GM18517 (cell line): ENCODE measurements around the gene CRTC2.

Experiments used
- ATAC-seq: cut with Tn5 transposase; IDR thresholded peaks from one replicate; pipeline ENCODE4 v1.9.1; 2021; ENCODE audit warnings: mild to moderate bottlenecking, moderate library complexity; ENCODE audit not compliant: unreplicated experiment

CRTC2 gene

DNA sequence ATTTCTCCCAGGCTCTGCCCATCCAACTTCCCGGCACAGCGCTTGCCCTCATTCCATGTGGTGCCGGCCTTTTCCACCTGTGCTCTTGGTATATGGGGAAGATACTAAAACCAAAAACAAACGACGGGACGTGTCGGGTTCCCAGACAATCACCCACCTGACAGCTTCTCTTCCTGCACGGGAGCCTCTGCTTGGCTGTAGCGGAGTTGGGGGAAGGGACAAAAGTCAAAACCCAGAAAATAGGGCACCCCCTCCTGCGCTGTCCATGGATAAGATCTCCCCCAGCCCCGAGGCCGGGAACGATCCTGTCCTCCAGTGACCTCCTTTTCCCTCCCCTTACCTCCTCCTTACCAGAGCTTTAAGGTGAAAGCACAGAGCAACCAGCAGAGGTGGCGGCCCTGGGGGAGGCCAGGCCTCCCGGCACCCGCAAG lies 18.4 kb upstream of the CRTC2 start:
- ATAC-seq: no peak

DNA sequence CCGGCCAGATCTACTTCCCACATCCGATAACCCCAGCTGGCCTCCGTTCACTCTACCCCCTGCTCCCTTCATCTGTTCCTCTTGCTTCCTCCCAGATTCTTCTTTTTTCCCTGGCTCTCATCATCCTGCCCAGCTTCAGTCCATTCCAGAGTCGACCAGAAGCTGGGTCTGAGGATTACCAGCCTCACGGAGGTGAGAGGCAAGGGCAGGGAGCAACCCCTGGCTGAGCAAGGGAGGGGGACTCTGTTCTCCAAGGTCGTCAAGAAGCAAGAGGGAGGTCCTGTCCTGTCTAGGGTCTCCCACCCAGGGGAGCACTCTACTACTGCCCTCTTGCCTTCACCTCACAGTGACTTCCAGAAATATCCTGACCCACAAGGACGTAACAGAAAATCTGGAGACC lies 15.1 kb upstream of the CRTC2 start:
- ATAC-seq: no peak

DNA sequence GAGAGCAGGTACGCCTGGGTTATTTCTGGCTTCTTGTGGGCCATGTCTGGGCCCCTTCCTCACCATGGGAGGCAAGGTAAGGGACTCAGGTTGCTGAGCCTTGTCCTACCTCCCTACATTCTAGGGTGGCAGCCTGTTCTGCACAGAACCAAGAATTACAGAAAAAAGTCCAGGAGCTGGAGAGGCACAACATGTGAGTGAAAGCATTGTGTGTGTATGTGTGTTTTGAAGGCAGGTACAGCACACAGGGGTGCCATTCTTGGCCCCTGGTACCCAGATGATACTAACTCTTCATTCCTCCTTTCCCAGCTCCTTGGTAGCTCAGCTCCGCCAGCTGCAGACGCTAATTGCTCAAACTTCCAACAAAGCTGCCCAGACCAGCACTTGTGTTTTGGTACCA lies 14.7 kb upstream of the CRTC2 start:
- no peak for ATAC-seq

DNA sequence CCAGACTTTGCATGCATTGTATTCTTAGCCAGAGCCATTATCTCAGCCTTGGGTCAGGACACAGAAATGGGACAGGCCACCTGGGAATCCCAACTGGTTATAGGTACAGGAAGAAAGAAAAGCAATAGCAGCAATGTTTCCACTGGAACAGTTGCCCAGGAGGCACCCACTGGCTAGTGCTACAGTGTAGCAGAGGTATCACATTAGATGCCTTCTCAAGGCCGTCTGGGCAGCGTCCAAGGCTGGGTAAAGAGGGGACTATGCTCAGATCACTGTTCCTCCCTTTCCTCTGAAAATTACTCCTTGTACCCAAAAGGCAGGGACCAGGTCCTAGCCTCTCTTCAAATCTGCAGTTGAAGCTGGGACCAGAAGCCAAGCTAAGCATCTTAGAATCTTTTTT lies 11.9 kb upstream of the CRTC2 start:
- no peak for ATAC-seq

DNA sequence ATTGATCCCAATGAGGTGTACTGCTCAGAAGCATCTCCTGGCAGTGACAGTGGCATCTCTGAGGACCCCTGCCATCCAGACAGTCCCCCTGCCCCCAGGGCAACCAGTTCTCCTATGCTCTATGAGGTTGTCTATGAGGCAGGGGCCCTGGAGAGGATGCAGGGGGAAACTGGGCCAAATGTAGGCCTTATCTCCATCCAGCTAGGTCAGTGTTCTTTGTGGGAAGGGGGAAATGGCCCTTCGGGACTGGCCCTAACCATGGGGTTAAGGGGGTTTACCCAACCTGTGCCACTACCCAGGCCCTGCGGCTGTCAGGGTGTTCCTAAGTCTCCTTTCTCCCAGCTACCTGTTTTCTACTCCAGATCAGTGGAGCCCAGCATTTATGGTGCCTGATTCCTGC lies 10.6 kb upstream of the CRTC2 start:
- no peak for ATAC-seq

DNA sequence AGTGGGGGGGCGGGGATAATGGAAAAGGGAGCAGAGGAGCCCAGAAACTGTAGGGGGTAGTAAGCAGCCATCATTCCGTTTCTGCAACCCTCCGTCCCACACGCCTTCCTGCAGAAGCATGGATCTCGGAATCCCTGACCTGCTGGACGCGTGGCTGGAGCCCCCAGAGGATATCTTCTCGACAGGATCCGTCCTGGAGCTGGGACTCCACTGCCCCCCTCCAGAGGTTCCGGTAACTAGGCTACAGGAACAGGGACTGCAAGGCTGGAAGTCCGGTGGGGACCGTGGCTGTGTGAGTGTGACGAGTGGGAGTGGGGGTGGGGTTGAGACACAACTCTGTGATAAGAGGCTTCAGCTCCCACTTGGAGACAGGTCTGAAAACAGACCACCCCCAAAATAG lies 10.0 kb upstream of the CRTC2 start:
- no peak for ATAC-seq

DNA sequence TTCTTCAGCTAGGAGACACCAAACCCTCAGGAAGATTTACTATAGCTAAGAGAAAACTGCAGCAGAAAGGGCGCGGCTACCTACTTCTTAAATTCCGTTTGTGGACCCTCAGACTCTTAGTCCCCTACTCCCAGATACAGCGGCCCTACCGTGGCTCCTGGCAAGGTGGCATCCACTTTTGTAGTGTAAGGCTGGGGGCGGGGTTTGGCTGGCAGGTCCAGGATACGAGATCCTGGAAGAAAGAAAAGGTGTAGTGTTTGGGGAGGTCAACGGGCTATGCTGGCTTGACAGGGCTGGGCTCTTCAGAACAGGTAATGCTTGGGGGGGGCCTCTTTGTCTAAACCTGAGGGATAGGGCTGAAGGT lies 9.6 kb upstream of the CRTC2 start:
- no peak for ATAC-seq

DNA sequence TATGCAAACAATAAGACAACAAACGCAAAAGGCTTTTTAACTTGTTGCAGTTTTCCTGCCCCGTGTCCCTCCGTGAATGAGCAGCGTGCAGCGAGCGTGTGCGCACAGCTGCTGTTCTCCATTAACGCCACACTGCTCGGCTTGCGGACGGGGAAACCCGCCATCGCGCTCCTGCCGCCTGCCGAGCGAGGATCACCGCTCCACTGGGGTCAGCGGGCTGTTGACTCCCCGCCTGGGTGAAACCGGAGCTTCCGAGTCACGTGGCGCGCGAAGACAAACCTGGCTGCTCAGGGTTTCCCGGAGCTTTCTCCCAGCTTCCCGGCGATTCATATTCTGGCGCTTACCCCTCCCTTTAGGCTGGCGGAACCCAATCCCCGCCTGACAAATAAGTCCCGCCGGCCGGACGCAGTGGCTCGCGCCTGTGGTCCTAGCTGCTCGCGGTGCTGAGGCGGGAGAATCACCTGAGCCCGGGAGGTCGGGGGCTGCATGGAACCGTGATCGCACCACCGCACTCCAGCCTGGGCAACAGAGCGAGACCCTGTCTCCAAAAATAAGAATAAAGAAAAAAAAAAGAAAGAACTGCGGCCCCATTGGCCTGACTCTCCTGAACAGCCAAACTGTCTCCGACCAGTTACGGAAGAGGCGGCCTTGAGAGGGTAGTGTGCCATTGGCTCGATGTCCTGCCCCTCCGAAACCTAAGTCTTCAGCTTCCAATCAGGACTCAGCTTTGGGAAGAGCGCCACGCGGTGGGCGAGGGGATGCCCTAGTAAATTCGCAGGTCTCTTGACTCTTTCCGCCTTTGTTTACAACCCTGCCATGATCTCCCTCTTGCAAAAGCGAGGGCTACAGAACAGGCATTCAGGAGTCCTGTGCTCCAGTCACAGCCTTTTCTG lies 8.9 kb upstream of the CRTC2 start, which contains the start of gene CREB3L4:
CREB3L4 (plus strand) TSS at position 796 of the 893 bp plus-strand sequence. CDS start 624 bp downstream, outside the sequence.
- ATAC-seq: peak; percentile 82

DNA sequence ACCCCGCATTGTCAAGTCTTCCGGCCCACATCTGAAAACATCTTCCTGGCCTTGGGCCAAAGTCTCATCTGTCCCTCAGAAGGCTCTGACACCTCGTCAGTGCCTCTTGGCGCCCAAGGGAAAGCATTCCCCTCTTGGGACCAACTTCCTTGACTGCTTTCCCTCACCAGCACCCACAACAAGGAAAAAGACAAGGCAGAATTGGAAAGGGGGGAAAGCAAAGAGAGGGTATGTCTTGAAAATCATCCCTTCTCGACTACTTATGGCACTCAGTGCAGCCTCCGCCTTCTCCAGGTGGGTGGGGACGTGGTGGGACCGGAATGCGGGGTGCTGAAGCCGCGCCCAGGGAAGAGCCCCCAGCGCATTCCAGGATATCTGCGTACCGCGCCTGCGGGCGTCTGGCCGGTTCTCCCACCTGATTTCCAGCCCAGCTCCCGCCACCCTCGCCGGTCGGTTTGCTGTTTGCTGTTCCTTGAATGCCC lies 5.5 kb upstream of the CRTC2 start:
- ATAC-seq: peak; percentile 8

DNA sequence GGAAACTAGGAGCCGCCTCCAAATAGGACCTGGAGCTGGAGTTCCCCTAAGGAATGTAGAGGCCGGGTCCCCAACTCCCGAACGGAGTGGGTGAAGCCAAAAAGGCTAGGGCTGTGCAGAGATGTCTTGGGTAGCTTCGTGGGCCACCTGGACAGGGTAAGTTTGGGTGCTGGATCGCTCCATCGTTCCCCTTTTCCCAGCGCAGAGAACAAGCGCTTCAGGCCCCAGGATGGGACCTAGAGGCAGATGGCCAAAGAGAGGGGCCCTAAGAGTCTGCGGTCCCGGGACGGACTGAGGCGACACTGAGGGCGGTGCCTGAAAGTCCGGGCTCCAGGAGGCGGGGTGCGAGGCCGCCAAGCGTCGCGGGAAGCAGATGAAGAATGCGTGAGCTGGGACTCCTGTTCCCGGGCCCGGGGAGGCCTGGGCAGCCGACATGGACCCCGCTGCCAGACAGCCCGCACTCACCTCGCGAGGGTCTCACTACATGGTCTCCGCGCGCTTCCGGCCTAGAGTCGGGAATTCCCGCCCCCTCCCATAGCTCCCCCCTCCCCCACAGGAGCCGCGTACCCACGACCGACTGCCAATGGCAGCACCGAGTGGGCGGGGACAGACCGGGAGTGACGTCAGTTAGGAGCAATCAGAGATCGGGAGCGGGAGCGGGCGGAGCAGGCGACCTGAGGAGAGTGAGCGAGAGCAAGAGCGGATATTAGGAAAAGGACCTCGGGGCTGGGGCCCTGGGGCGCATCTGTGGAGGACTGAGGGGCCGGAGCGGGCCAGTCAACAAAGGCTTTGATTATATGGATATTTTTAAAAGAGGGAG lies 4.8 kb upstream of the CRTC2 start, which contains the start of gene SLC39A1:
SLC39A1 (minus strand) TSS at position 508 of the 820 bp plus-strand sequence. CDS start 822 bp downstream, outside the sequence.
- peak; percentile 43 for ATAC-seq

DNA sequence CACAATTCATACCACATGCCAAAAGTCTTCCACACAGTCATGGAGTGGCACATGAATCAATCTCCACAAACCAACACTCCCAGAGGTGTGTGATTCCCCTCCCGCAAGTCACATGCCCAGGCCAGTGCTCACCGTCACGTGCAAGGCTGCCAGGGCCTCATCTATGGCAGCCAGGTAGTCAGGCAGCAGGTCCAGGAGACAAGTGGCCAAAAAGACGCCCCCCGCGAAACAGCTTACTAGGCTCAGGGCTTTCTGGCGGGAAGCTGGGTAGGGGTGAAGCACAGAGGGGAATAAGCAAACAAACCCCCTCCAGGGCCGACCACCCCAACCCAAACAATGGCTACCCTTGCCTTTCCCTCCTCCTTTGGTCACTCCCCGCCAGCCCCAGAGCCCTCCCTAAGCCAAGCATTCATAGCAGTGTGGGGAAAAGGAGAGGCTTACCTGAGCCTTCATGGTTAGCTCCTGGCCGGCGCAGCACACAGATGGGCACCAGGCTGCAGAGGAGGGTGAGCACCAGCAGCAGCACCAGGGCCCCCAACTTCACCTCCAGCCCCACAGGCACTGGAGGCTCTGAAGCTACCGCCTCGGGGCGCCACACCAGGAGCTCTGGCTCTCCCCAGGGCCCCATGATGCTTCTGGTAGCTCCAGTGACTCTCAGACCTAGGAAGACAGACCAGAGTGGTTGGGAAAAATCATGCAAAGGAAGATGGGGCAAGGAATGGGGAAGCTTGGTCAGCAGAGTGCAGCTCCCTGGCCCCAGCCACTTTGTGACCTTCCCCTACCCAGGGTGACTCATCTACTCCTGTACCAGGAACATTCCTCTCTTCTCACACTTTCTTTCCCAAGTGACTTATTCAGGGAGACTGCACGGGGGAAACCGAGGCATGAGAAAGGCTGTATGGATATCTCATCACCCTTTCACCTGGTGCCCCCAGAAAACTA lies 3.9 kb upstream of the CRTC2 start:
- no peak for ATAC-seq

DNA sequence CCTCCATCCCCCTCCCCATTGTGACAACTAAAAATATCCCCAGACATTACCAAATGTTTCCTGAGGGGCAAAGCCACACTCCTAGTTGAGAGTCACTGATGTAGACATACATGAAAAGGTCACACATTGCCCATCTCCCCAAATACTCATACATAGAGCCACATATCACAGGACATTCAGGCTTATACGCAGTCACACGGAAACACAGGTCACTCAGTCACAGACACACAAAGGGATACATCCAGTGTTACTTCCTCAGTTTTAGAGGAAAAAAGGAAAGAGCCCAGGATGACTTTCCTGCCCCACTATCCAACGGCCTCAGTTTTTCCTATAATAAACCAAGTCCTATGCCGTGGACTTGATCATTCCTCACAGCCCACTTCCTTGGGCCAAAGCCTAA lies 3.0 kb upstream of the CRTC2 start:
- no peak for ATAC-seq

DNA sequence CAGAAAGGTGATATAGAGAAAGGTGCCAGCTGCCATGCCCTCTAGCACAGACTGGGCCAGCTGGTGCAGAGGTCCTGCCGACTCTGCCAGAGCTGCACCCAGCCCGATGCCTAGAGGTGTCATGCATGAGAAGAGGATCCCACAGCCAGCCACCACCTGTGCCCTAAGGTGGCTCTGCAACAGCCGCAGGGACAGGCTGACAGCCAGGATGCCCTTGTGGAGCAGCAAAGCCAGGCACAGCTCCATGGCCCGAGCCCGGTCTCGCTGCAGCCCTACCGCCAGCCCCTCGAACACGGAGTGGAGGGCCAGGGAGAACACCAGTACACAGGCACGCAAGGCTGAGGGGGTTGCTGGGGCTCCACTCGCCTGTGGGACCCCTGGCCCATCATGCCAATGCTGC lies 1.8 kb upstream of the CRTC2 start:
- ATAC-seq: no peak

DNA sequence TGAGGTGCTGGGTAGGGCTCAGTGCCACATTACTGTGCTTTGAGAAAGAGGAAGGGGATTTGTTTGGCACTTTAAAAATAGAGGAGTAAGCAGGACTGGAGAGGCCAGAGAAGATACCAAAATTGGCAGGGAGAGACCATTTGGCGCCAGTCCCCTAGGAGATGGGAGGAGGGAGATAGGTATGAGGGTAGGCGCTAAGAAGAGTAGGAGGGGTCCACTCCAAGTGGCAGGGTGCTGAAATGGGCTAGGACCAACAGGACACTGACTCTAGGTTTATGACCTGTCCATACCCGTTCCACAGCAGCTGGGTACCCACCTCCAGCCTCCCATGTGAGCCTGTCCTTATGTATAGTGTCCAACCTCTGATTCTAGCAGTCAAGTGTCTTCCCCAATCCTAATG lies 1.0 kb upstream of the CRTC2 start:
- ATAC-seq: no peak

DNA sequence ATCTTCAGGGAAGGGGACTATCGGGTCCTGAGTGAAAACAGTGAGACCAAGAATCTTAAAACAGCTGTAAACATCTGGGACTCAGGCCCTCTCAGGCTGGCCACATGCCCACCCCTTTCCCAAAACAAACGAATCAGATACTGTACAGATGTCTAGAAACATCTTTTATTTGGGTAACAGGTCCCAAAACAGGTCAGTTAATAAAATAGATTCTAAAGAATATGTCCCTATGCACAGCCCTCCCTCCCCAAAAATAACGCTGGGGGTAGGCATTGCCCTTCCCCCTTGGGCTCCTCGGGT lies 499 bp upstream of the CRTC2 start:
- peak; percentile 3 for ATAC-seq

DNA sequence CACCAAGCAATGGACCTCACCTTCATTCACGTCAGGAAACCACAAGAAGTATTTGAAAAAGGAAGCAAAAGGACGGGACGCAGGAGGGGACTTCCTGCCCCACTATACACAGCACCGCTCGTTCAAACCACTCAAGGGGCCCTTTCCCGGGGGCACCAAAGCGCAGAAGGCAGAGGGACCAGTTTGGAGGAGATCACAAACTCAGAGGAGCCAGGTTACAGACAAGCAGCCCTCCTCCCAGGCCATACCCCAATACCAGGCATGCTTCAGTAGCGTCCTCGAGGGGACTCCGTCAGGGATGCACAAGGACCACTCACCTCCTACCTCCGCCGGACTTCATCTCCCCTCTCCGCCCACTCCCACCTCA lies 685 bp downstream of the CRTC2 start:
- peak; percentile 19 for ATAC-seq

DNA sequence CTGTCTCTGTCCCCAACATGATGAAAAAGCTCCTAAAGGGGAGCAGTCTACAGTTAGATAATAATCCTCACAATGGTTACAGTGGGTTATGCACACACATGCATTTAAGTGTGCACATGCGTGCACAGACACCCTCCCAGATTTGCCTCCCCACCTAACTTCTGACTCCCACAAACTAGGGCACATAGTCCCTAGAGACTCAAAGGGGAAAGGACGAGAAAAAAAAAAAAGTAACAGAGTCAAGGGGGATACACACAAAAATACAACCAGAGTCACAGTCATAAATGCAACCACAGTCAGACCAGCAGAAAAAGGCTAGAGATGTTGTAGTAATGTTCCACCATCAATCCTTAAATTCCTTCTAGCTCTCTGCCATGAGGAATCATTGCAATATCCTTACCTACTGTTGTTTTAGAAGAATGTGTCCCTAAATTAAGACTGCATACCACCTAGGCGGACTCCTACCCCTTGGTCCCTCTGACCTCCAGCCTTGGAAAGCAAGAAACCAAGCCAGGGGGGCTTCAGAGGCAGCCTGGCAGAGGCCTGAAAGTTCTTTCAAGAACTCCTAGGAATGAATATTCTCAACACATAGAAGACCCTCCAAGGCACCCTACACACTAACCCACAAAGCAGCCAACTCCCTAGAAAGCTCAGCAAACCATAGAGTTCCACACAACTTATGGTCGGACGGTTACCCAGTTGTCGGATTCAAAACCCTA lies 1.3 kb downstream of the CRTC2 start:
- no peak for ATAC-seq

DNA sequence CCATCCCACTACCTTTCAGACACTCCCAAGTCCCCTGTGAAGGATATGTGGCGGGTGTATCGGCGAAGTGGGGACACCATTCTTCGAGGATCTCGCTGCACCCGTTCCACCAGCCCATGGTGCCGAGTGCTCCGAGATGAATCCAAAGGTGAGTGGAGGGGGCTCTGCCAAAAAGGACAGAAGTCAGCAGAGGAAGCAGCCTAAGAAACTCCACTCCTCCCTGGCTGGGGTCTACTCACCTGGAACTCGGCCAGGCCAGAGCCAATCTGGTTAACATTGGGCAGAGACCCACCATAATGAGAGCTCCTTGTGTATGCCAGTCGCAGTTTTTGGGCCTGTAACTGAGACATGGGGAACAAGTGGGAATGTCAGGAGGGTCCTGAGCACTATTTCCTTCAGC lies 3.6 kb downstream of the CRTC2 start:
- ATAC-seq: no peak

DNA sequence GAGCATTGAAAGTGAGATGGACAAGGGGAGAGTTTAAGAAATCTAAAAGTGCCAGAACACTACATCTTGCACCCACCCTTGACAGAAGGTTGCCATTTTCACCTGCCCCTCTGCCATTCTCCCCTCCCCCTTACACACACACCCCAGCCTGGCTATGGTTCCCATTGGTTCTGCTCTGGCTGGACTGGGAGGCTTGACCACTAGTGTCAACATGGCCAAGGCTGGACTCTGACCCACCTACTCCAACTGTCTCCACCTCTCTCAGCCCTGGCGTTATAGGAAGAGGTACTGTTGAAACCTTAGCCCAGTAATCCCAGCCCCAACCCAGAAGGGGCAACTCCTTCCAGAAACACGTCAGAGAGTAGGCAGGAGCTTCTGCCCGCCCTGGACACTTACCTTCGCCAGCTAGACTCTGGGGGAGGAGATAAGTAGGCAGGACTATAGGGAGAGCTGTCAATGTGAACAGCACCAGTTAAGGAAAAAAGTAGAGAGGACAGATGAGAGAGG lies 4.5 kb downstream of the CRTC2 start:
- ATAC-seq: no peak

DNA sequence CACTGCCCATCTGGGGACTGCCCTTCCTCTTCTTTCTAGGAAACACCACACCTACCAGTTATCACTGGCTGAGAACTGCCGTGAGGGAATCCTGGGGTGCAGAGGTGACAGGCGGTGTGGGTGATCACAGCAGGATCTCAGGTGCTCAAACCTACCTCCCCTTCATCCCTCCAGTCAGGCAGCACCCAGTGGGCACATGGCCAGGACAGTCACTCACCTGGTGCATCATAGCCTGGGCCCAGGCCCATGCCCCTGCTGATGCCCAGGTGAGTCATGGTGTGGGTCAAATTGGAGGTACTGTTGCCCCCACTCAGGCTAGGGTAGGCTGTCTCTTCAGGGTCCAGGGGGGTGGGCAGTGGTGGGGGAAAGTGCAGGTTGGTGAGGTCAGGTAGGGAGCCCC lies 6.6 kb downstream of the CRTC2 start:
- no peak for ATAC-seq
